ENCODE data around the gene CNDP1. TPM values are rescaled to one million over a fixed set of nuclear protein-coding genes. Genes with fewer than 3 reads are reported as not detected.

CNDP1 gene
- total RNA-seq, 6 experiments from 2014 or later, result not detected

DNA sequence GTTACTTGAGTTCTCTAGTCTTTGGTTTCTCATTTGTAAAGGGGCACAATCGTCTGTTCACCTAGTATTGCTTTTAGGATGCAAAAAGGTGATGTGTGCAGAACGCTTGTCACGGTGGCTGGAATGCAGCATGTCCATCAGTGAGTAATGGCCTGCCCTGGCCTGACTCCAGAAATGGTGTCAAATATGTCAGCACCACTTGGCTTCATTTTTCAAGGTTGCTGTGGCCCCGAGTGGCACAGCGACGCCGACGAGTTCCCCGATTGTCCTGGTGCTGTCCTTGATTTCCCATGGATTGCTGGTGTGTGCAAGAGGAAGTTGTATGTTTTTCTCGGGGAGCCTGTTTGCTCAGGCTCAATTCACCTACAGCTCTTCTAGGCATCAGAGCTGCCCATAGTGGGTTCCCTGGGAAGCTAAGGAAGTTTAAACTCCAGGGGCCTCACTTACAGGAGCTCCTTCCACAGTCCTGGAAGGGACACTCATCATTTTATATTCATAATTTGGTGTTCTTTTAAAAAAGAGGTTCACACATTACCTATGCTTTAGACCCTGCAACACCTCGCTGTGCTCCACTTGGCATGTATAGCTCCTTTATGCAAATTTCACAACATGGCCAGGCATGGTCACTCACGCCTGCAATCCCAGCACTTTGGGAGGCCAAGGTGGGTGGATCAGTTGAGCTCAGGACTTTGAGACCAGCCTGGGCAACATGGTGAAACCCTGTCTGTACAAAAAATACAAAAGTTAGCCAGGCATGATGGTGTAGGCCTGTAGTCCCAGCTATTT lies 37.8 kb downstream of the CNDP1 start:
- TF ChIP-seq, protein P1, sequence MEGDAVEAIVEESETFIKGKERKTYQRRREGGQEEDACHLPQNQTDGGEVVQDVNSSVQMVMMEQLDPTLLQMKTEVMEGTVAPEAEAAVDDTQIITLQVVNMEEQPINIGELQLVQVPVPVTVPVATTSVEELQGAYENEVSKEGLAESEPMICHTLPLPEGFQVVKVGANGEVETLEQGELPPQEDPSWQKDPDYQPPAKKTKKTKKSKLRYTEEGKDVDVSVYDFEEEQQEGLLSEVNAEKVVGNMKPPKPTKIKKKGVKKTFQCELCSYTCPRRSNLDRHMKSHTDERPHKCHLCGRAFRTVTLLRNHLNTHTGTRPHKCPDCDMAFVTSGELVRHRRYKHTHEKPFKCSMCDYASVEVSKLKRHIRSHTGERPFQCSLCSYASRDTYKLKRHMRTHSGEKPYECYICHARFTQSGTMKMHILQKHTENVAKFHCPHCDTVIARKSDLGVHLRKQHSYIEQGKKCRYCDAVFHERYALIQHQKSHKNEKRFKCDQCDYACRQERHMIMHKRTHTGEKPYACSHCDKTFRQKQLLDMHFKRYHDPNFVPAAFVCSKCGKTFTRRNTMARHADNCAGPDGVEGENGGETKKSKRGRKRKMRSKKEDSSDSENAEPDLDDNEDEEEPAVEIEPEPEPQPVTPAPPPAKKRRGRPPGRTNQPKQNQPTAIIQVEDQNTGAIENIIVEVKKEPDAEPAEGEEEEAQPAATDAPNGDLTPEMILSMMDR (IDR thresholded peaks at IDR 0.05), result no peak
- DNase-seq, result no peak
- peaks cover 5% of the 10 kb centered on the region; the same call in 1 of the 2 replicates for H3K4me1 Mint-ChIP-seq (ENCODE audit: low read depth)
- no peak overlapping the region for H3K4me3 Mint-ChIP-seq
- no peak overlapping the region for H3K27ac Mint-ChIP-seq
- peaks cover under 1% of the 10 kb centered on the region; the same call in 1 of the 2 replicates for H3K9me3 Mint-ChIP-seq
- no peaks in the 10 kb centered on the region for H3K36me3 Mint-ChIP-seq (ENCODE audit: low read depth)
- peaks cover 16% of the 10 kb centered on the region for H3K27me3 Mint-ChIP-seq (ENCODE audit: insufficient read depth)

DNA sequence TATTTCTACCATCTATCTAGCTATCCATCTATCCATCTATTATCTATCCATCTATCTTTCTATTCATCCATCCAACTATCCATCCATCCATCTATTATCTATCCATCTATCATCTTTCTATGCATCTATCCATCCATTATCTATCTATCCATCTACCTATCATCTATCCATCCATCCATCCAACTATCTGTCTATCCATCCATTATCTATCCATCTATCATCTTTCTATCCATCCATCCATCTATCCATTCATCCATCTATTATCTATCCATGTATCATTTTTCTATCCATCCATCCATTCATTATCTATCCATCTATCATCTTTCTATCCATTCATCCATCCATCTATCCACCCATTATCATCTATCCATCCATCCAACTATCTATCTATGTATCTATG lies 38.8 kb downstream of the CNDP1 start:
- TF ChIP-seq, protein P1 (IDR thresholded peaks at IDR 0.05), result no peak
- Mint-ChIP-seq H3K27me3 (ENCODE audit: insufficient read depth) (peaks cover 22% of the 10 kb centered on the region), H3K36me3 (ENCODE audit: low read depth) (no peaks in the 10 kb centered on the region), H3K4me1 (ENCODE audit: low read depth) (peaks cover 5% of the 10 kb centered on the region; the same call in 1 of the 2 replicates), H3K4me3 (no peak overlapping the region), H3K27ac (no peak overlapping the region), H3K9me3 (no peaks in the 10 kb centered on the region)
- no peak for DNase-seq

DNA sequence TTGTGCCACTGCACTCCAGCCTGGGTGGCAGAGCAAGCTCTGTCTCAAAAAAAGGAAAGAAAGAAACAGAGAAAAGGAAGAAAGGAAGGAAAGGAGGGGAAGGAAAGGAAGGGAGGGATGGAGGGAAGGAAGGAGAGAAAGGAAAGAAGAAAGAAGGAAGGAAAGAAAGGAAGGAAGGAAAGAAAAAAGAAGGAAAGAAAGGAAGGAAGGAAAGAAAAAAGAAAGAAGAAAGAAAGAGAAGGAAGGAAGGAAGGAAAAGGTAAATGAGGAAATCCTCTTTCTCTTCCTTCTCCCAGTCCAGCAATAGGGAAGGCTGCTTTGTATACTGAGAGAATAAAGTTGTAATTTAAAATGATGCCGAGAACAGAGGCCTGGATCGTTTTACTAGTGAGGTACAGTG lies 40.6 kb downstream of the CNDP1 start:
- H3K27me3 Mint-ChIP-seq (ENCODE audit: insufficient read depth), result peaks cover 27% of the 10 kb centered on the region
- H3K4me1 Mint-ChIP-seq (ENCODE audit: low read depth), result peaks cover 5% of the 10 kb centered on the region; the same call in 1 of the 2 replicates
- TF ChIP-seq, protein P1 (IDR thresholded peaks at IDR 0.05), result no peak
- no peaks in the 10 kb centered on the region for H3K36me3 Mint-ChIP-seq (ENCODE audit: low read depth)
- H3K9me3 Mint-ChIP-seq, result no peaks in the 10 kb centered on the region
- H3K4me3 Mint-ChIP-seq, result no peak overlapping the region
- no peak for DNase-seq
- H3K27ac Mint-ChIP-seq, result no peak overlapping the region

DNA sequence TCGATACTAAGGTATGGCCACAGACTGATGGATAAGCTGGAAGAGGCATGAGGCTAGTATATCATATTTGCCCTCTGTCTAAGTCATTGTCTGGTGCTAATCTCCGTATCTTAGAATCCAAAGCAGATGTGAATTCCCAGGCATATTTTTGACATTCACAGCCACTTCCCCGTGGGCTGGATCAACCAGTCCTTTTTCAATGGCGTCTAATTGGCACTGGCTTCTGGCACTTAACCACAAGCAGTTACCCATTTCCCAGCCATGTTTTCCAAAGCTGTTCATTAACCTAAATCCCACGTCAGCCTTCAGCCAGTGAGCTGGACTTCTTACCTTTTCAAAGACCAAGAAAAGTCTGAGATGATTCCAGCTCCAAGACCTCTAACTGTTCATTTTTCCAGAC lies 42.7 kb downstream of the CNDP1 start:
- no peaks in the 10 kb centered on the region for H3K36me3 Mint-ChIP-seq (ENCODE audit: low read depth)
- no peaks in the 10 kb centered on the region for H3K9me3 Mint-ChIP-seq
- no peak overlapping the region for H3K4me3 Mint-ChIP-seq
- H3K27ac Mint-ChIP-seq, result no peak overlapping the region
- TF ChIP-seq, protein P1 (IDR thresholded peaks at IDR 0.05), result no peak
- DNase-seq, result no peak
- H3K27me3 Mint-ChIP-seq (ENCODE audit: insufficient read depth), result peaks cover 26% of the 10 kb centered on the region
- H3K4me1 Mint-ChIP-seq (ENCODE audit: low read depth), result peaks cover 5% of the 10 kb centered on the region; the same call in 1 of the 2 replicates

DNA sequence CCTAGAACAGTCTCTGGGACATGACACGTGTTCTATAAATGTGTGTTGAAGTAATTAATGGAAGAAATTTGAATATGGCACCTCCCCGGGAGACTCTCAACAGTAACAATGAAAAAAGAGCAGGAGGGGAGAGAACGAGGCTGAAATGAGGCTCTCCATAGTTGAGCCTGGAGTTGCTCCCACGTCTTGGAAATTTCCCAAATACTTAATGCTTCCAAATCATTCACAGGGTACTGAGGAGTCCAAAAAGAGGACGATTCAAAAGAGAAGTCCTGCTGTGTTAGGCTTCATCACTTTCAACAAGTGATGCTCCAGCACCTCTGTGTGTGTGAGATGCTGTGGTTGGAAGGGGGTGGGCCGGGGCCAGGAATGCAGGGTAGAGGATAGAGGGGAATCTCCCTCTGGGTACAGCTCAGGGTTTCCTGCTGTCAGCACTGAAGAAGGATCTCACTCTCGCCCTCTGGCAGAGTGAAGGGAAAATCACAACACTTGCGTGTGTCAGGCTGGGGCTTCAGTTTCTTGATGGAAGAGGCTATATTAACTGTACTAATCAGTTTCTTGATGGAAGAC lies 45.3 kb downstream of the CNDP1 start:
- peaks cover 1% of the 10 kb centered on the region; the same call in 1 of the 2 replicates for H3K4me1 Mint-ChIP-seq (ENCODE audit: low read depth)
- no peak for DNase-seq
- H3K4me3 Mint-ChIP-seq, result no peak overlapping the region
- H3K27me3 Mint-ChIP-seq (ENCODE audit: insufficient read depth), result peaks cover 26% of the 10 kb centered on the region
- H3K27ac Mint-ChIP-seq, result no peak overlapping the region
- H3K9me3 Mint-ChIP-seq, result no peaks in the 10 kb centered on the region
- H3K36me3 Mint-ChIP-seq (ENCODE audit: low read depth), result no peaks in the 10 kb centered on the region
- TF ChIP-seq, protein P1 (IDR thresholded peaks at IDR 0.05), result no peak

All from HFFc6 (cell line).